HG03159 (cell line): ENCODE results near the gene TSSK6.

ENCODE experiments used
- ATAC-seq: cut with Tn5 transposase; IDR thresholded peaks from one replicate; pipeline ENCODE4 v1.9.1; 2021; ENCODE audit warnings: mild to moderate bottlenecking, moderate library complexity; ENCODE audit not compliant: unreplicated experiment

Gene TSSK6

GRCh38 chr19:19531951-19532805, 16.8 kb upstream of the TSSK6 start:
- no peak for ATAC-seq

DNA sequence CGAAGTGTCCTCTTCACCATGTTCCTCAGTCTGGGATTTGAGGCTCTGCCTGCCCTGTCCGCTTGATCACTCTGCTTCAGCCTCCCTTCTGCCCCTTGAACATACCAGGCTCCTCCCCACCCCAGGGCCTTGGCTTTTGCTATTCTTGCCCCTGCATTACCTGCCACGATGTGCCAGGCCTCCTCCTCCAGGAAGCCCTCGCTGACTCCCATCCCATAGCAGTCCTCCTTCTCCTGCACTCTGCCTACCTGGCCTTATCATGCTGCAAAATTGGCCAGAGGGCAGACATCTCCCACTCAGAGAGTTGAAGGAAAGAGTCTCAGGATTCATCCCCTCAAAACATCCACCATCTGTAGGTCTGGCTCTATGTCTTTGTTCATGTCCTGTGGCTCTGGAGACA, 15.5 kb upstream of the TSSK6 start:
- no peak for ATAC-seq

- ATAC-seq = no peak
These were observed 15.1 kb upstream of the TSSK6 start for GRCh38 chr19:19530423-19530804.

DNA sequence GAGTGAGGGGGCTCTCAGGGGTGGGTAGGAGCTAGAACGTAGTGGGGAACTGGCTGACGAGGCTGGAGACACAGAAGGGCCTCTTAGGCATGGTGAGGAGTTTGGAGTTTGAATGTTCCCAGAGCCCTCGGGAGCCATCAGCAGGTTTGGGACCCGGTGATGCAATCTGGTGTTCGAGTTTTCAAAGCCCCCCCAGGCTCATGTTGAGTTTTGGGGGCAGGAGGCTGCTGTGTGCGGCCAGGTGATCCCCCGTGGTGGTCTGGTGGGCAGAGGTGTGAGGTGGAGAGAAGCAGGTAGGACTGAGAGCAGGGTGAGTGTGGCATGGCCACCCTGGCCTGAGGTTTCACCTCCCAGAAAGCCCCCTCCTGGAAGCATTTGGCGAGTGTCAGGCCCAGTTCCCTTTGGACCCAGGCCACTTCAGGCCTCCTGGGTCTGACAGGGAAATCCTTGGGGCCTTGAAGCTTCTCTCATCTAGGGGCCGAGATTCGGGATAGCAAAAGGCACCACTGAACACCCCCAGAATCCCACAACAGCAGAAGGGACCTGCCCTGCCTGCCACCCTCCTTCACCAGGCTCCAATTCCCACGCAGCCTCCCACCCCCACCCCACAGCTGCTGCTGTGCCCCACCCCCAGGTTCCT, 14.6 kb upstream of the TSSK6 start:
- ATAC-seq = no peak

DNA sequence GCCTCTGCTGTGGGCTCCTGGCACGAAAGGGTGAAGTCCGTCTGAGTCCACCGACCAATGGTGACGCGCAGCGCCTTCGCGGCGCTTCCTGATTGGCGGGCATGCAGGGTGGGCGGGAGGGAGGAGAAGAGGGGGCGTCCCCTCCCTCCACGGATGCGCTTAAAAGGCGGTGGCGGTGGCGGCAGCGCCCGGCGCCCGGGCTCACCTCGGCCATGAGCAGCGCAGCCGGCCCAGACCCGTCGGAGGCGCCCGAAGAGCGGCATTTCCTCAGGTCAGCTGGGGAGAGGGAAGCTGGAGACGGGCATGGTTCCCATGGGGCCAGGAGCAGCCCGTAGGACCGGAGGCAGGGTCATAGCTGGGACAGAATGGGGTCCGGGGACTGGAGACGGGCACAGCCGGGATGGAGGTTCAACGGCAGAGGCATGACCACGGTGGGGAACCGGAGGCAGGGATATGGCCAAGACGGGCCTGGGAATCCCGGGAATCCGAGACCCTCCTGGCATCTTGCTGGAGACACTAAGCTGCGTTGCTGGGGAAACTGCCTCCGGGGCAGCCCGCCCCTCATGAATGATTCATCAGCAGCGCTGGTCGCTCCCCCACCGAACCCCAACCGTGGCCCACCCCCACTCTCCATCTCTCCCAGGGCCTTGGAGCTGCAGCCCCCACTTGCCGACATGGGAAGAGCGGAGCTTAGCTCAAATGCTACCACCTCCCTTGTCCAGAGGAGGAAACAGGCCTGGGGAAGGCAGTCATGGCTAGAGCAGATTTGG, 13.6 kb upstream of the TSSK6 start, which contains the start of gene YJEFN3:
Gene YJEFN3, plus strand, starts transcription at position 191 of the 770 bp plus-strand sequence. Its CDS starts 22 bp downstream, at position 213.
- ATAC-seq = no peak

DNA sequence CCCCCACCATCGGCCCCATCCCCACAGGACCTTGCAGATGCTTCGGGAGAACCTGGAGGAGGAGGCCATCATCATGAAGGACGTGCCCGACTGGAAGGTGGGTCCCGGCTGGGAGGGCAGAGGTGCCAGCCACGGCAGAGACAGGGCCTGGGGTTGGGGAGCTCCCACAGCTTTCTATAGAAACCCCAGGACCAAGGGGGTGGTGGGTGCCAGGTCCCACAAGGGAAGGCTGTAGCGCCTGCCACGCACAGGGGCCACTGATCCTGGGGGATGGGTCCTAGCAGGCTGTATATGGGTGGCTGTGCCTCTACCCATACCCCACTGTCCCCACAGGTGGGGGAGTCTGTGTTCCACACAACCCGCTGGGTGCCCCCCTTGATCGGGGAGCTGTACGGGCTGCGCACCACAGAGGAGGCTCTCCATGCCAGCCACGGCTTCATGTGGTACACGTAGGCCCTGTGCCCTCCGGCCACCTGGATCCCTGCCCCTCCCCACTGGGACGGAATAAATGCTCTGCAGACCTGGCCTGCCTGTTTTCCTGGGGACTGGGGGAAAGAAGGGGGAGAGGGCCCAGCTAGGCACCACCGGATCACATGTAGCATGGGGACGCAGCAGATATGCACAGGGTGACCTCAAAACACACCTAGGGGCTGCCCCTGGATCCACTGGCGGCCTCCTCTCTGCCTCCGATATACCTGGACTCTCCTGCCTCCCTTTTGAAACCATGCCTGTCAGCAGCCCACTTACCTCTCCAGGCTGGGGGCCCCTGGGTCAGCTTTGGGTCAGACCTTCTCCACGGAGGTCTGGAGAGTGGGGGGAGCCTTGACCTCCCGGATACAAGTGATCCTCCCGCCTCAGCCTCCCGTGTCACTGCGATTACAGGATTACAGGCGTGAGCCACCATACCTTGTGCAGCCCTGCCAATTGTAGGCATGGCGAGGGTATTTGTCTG, 12.6 kb upstream of the TSSK6 start:
- ATAC-seq = no peak

- no peak for ATAC-seq
These were observed 12.0 kb upstream of the TSSK6 start for GRCh38 chr19:19527371-19527656.

GRCh38 chr19:19526581-19527370, 11.4 kb upstream of the TSSK6 start:
- ATAC-seq = no peak

- no peak for ATAC-seq
These were observed 10.4 kb upstream of the TSSK6 start for GRCh38 chr19:19525611-19526380.

- no peak for ATAC-seq
These were observed 8.7 kb upstream of the TSSK6 start for GRCh38 chr19:19524053-19524452.

GRCh38 chr19:19523177-19523576, 7.8 kb upstream of the TSSK6 start:
- ATAC-seq = no peak

DNA sequence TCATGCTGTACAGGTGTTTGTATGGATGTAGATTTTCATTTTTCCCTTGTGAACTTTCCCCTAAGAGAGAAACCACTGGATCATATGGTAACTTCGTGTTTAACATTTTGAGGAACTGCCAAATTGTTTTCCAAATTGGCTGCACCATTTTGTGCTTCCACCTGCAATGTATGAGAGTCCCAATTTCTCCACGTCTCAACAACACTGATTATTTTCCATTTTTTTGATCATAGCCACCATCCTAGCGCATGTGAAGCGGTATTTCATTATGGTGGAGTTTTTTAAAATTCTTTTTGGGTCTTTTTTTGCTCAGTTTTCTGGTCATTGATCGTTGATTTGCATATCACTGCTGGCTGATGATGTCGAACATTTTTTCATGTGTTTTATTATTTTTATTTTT, 5.6 kb upstream of the TSSK6 start:
- ATAC-seq = no peak

DNA sequence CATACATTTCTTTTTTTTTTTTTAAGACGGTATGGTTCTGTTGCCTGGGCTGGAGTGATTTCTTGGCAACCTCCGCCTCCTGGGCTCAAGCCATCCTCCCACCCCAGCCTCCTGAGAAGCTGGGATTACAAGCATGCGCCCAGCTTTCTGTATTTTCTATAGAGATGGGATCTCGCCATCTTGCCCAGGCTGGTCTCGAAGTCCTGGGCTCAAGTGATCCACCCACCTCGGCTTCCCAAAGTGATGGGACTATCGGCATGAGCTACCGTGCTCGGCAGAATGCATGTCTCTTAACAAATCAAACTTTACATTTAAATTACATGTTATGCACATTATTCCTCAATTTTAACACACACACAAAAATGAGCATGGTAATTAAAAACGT, 1.9 kb upstream of the TSSK6 start:
- no peak for ATAC-seq

- peak; percentile 87 for ATAC-seq
These were observed 533 bp upstream of the TSSK6 start, which contains the start of gene NDUFA13 for GRCh38 chr19:19515642-19516519. NDUFA13 (plus strand) TSS chr19:19516225; CDS start chr19:19516239, 14 bp downstream.

DNA sequence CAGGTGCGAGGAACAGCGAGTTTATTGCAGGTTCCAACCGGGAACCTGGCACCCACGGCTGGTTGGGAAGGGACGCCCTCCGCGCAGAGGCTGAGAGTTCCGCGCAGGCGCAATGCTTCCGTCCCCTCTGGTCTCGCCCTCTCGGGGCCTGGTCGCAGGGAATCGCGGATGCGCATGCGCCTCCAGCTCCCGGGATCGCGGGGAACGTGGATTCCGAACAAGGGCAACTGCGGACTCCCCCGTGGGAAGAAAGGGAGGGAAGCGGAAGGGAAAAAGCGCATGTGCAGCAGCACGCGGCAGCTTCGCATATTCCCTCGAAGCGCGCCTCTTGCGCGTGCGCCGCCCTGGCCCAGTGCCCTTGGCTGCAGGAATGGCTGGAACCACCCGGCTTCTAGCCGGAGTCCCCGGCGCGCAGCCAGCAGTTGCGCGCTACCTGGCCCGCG, 1.1 kb downstream of the TSSK6 start:
- no peak for ATAC-seq

GRCh38 chr19:19513682-19514081, 1.7 kb downstream of the TSSK6 start:
- ATAC-seq = no peak

GRCh38 chr19:19510432-19510831, 4.9 kb downstream of the TSSK6 start:
- ATAC-seq = no peak

GRCh38 chr19:19508217-19508616, 7.1 kb downstream of the TSSK6 start:
- ATAC-seq = no peak
